Keratinocyte (primary cell): ENCODE results near the gene RPP21. TPM values are rescaled to one million over a fixed set of nuclear protein-coding genes. Genes with fewer than 3 reads are reported as not detected.

Experiments
- DNase-seq: peaks from one replicate; pipeline ENCODE4 v3.0.0-alpha.2; 2011; ENCODE audit warnings: low read depth, missing footprints, low spot score
- FAIRE-seq: peaks from 2 replicates; lab custom pipeline; 2011; peaks lifted over from hg19 to GRCh38; lab: Jason Lieb, UNC
- H2AFZ ChIP-seq: 2 replicates; pipeline ENCODE4 v1.6.0; 2012; ENCODE audit warnings: low read length, control low read depth, inconsistent platforms; ENCODE audit not compliant: control insufficient read depth
- H3K27ac ChIP-seq: 2 replicates; pipeline ENCODE4 v1.5.1; 2011; ENCODE audit warnings: low read length; ENCODE audit not compliant: control insufficient read depth, insufficient read depth
- H3K27me3 ChIP-seq: 3 replicates; pipeline ENCODE4 v1.6.0; 2011; ENCODE audit warnings: low read length; ENCODE audit not compliant: control insufficient read depth, insufficient read depth; ENCODE audit errors: extremely low read depth
- H3K36me3 ChIP-seq, 2 experiments: 2 replicates in 1 of 2; 3 replicates in 1 of 2; pipeline ENCODE4 v1.5.1; 2011; ENCODE audit warnings: low read length in 2 of 2, mild to moderate bottlenecking in 1 of 2; ENCODE audit not compliant: control insufficient read depth in 2 of 2, insufficient read depth in 2 of 2; ENCODE audit errors: extremely low read depth in 1 of 2
- H3K4me1 ChIP-seq: 3 replicates; pipeline ENCODE4 v1.5.1; 2011; ENCODE audit warnings: low read length; ENCODE audit not compliant: control insufficient read depth, insufficient read depth; ENCODE audit errors: extremely low read depth
- H3K4me2 ChIP-seq: 3 replicates; pipeline ENCODE4 v1.6.0; 2011; ENCODE audit warnings: low read depth, low read length; ENCODE audit not compliant: control insufficient read depth, insufficient read depth; ENCODE audit errors: extremely low read depth
- H3K4me3 ChIP-seq, 3 experiments: fragments of 200-600 bp in 1 of 3; sonication (generic) in 1 of 3; 2 replicates in 2 of 3; 3 replicates in 1 of 3; pipeline ENCODE4 v1.5.1; 2011 to 2016; ENCODE audit warnings: low read length in 3 of 3, mild to moderate bottlenecking in 3 of 3, control low read depth in 2 of 3, inconsistent platforms in 1 of 3, low read depth in 1 of 3, mixed read lengths in 1 of 3, mixed run types in 1 of 3, moderate library complexity in 1 of 3; ENCODE audit not compliant: control insufficient read depth in 2 of 3, insufficient read depth in 2 of 3; ENCODE audit errors: extremely low read depth in 1 of 3
- H3K79me2 ChIP-seq: 2 replicates; pipeline ENCODE4 v1.6.0; 2012; ENCODE audit warnings: low read length; ENCODE audit not compliant: control insufficient read depth, insufficient read depth
- H3K9ac ChIP-seq: 3 replicates; pipeline ENCODE4 v1.6.0; 2011; ENCODE audit warnings: low read length; ENCODE audit not compliant: control insufficient read depth, insufficient read depth; ENCODE audit errors: extremely low read depth
- H3K9me1 ChIP-seq: 3 replicates; pipeline ENCODE4 v1.6.0; 2011; ENCODE audit warnings: low read length; ENCODE audit not compliant: control insufficient read depth, insufficient read depth; ENCODE audit errors: extremely low read depth
- H3K9me3 ChIP-seq: 2 replicates; pipeline ENCODE4 v1.5.1; 2012; ENCODE audit warnings: low read depth, low read length; ENCODE audit not compliant: control insufficient read depth
- H4K20me1 ChIP-seq: 3 replicates; pipeline ENCODE4 v1.6.0; 2011; ENCODE audit warnings: low read length; ENCODE audit not compliant: control insufficient read depth, insufficient read depth; ENCODE audit errors: extremely low read depth
- CTCF ChIP-seq, 3 experiments: IDR thresholded peaks in 1 of 3; conservative IDR thresholded peaks in 1 of 3; optimal IDR thresholded peaks in 1 of 3; 2 replicates in 2 of 3; 3 replicates in 1 of 3; pipeline versions ENCODE3 to v1.5.1; 2011; ENCODE audit warnings: low read length in 3 of 3, mild to moderate bottlenecking in 3 of 3, moderate library complexity in 2 of 3, control low read depth in 1 of 3, inconsistent platforms in 1 of 3; ENCODE audit not compliant: insufficient read depth in 2 of 3; ENCODE audit errors: extremely low read depth in 1 of 3
- EZH2 ChIP-seq: IDR thresholded peaks from one replicate; pipeline ENCODE4 v1.6.1; 2012; ENCODE audit warnings: inconsistent platforms, mild to moderate bottlenecking, low read length, moderate library complexity
- dilution Hi-C: fragments of 300-500 bp; cut with MboI; formaldehyde crosslinking; loops from one replicate; pipeline ENCODE4 v1.7.0; 2020; ENCODE audit warnings: low sequenced_read_pairs; ENCODE audit not compliant: extremely low pct_ligation_motif_present
- polyA plus RNA-seq, 5 experiments: library from polyadenylated mRNA; depleted of rRNA in 3 of 5; stranded (reverse) in 3 of 5; stranded (forward) in 1 of 5; unstranded in 1 of 5; fragments of >200 nt; gene quantifications; 1 replicate in 1 of 5; 2 replicates in 3 of 5; 3 replicates in 1 of 5; pipeline versions ENCODE4 v1.2.1 to v1.2.3, GENCODE V29; 2011 to 2012; ENCODE audit warnings: missing spikeins in 2 of 5, low read depth in 1 of 5, low replicate concordance in 1 of 5

RPP21 gene
- polyA plus RNA-seq, 1 donor (not counting 4 experiments of a cell fraction or from before 2014, with no cell fraction given): 25.7 TPM

DNA sequence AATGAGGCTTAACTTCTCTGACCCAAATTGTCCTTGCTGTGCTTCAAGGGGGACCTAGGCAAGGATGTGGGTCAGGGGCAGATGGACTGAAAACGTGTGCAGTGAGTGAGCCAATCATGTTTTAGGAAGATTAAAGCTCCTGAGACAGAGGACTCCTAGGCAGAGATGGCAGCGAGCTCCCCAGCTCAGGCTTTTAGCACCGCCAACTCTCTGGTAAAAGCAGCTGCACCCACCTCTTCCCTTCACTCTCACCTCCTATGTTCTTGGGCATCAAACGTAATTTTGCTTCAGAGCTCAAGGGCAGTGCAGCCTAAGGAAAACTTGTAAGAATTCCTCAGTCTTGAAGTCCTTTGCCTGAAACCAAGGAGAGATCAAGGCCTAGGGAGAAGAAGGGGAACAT, 10.3 kb downstream of the RPP21 start:
- Histone ChIP-seq H3K9me3 (no peaks in the 10 kb centered on the region), H4K20me1 (no peaks in the 10 kb centered on the region), H3K27ac (no peak overlapping the region), H3K9ac (no peak overlapping the region), H3K4me1 (peaks cover 4% of the 10 kb centered on the region), H3K27me3 (peaks cover 29% of the 10 kb centered on the region), H2AFZ (no peak overlapping the region), H3K79me2 (no peaks in the 10 kb centered on the region), H3K36me3 (no peaks in the 10 kb centered on the region), H3K4me2 (no peak overlapping the region), H3K9me1 (no peaks in the 10 kb centered on the region), H3K4me3 (no peak overlapping the region)
- TF ChIP-seq EZH2 (no peak), CTCF (optimal IDR thresholded peaks at IDR 0.05 in 1 of 3, IDR thresholded peaks at IDR 0.05 in 1 of 3, conservative IDR thresholded peaks at IDR 0.05 in 1 of 3; ENCODE audit: extremely low read depth in 1 of 3, insufficient read depth in 2 of 3, low read length in 3 of 3) (no peak)
- DNase-seq (no peak), FAIRE-seq (no peak)
- dilution Hi-C loops: no loop called here

DNA sequence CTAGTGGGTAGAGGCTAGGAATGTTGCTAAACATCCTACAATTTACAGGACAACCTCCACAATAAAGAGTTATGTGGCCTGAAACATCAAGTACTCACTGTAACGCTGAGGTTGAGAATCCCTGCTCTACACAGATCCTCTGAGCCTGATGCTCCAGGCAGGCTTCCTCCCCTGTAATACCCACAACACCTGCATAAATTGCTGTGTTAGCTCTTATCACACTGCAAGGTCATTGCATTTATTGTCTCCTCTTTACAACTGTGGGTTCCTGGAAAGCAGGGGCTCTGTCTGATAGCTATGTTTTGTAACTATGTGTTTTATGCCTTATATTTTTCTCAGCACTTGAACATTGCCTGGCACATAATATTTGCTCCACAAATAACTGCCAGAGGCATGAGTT, 11.6 kb downstream of the RPP21 start:
- dilution Hi-C loops: no loop called here

More for the DNA sequence above, 11.6 kb downstream of the RPP21 start:
- Histone ChIP-seq H3K27me3 (peaks cover 34% of the 10 kb centered on the region), H3K27ac (no peak overlapping the region), H4K20me1 (no peaks in the 10 kb centered on the region), H3K4me3 (no peak overlapping the region), H3K9me3 (no peaks in the 10 kb centered on the region), H3K79me2 (no peaks in the 10 kb centered on the region), H3K4me2 (no peak overlapping the region), H3K36me3 (no peaks in the 10 kb centered on the region), H3K4me1 (peaks cover 4% of the 10 kb centered on the region), H3K9ac (no peak overlapping the region), H3K9me1 (no peaks in the 10 kb centered on the region), H2AFZ (no peak overlapping the region)
- TF ChIP-seq EZH2: no peak
- TF ChIP-seq CTCF (optimal IDR thresholded peaks at IDR 0.05 in 1 of 3, IDR thresholded peaks at IDR 0.05 in 1 of 3, conservative IDR thresholded peaks at IDR 0.05 in 1 of 3; ENCODE audit: extremely low read depth in 1 of 3, insufficient read depth in 2 of 3, low read length in 3 of 3): no peak
- no peak for FAIRE-seq
- DNase-seq: no peak
